ENCODE data around the gene GNG12.

DNA sequence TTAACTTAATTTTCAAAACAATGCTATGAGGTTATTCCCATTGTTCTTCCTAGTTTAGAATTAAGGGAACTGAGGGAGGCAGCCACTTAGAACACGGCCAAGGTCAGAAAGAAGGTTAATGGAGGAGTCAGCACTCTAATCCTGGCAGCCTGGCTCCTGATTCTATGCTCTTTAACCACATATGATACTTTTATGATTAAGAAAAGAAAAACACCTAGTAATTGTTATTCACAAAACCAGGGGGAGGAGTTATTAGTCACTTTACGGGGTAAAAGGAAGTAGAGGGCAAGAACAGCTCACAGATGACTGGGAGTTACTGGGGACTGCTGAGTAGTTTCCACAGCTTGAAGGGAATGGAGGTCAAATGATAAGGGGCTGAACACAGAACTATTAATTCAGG, 109.6 kb downstream of the GNG12 start:
- no peak for TF ChIP-seq POLR2A (IDR thresholded peaks at IDR 0.05)
- TF ChIP-seq, protein P1, sequence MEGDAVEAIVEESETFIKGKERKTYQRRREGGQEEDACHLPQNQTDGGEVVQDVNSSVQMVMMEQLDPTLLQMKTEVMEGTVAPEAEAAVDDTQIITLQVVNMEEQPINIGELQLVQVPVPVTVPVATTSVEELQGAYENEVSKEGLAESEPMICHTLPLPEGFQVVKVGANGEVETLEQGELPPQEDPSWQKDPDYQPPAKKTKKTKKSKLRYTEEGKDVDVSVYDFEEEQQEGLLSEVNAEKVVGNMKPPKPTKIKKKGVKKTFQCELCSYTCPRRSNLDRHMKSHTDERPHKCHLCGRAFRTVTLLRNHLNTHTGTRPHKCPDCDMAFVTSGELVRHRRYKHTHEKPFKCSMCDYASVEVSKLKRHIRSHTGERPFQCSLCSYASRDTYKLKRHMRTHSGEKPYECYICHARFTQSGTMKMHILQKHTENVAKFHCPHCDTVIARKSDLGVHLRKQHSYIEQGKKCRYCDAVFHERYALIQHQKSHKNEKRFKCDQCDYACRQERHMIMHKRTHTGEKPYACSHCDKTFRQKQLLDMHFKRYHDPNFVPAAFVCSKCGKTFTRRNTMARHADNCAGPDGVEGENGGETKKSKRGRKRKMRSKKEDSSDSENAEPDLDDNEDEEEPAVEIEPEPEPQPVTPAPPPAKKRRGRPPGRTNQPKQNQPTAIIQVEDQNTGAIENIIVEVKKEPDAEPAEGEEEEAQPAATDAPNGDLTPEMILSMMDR (IDR thresholded peaks at IDR 0.05 in 4 of 5, conservative IDR thresholded peaks at IDR 0.05 in 1 of 5), result no peak
